Measurements from ENCODE around the gene VPS36. TPM values are rescaled to one million over a fixed set of nuclear protein-coding genes. Genes with fewer than 3 reads are reported as not detected.
"Not testable (repeated sequence)": the region's sequence is repeated elsewhere in the genome, so short reads cannot be mapped to it uniquely, and the experiment has no call there.

The VPS36 gene
- total RNA-seq, 2 donors from 2014 or later: 42.1 to 100 TPM

DNA sequence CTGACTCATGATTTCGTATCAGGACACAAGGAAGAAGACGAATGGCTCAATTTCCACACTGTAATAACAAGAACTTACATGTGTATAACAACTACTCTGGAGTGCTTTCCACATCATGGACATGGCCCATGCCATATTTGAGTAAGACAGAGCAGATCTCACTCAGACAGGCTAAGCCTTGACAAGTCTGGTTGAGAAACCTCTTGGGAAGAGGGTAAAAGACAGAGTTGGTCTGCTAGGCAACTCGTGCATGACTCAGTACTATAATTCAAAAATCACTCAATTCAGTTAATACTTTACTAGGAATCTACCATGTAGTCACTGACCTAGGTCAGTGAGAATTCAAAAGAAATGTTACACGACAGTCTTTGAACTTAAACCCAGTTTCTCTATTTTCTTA is 38.8 kb downstream of the VPS36 start:
- Histone ChIP-seq H3K36me3 (peaks cover 18% of the 10 kb centered on the region), H3K4me3 (no peak overlapping the region), H3K27ac (no peak overlapping the region), H3K27me3 (replicated peaks; ENCODE audit: insufficient read depth) (no peaks in the 10 kb centered on the region), H3K4me1 (ENCODE audit: control insufficient read depth in 1 of 2, low read depth in 2 of 2) (peaks cover 0 to under 1% of the 10 kb centered on the region in 2 donors), H3K9me3 (no peaks in the 10 kb centered on the region)
- ATAC-seq (ENCODE audit: insufficient number of reproducible peaks, low FRiP score, low read depth) (no peak), DNase-seq (ENCODE audit: low spot score) (no peak)
- no peak for TF ChIP-seq CTCF (IDR thresholded peaks at IDR 0.05)

DNA sequence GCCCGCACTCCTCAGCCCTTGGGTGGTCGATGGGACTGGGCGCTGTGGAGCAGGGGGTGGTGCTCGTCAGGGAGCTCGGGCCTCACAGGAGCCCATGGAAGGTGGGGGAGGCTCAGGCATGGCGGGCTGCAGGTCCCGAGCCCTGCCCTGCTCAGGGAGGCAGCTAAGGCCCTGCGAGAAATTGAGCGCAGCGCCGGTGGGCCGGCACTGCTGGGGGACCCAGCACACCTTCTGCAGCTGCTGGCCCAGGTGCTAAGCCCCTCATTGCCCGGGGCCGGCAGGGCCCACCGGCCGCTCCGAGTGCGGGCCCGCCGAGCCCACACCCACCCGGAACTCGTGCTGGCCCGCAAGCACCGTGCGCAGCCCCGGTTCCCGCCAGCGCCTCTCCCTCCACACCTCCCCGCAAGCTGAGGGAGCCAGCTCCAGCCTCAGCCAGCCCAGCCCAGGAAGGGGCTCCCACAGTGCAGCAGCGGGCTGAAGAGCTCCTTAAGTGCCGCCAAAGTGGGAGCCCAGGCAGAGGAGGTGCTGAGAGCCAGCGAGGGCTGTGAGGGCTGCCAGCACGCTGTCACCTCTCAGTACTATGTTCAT is 42.3 kb downstream of the VPS36 start:
- not testable (repeated sequence) for H3K27ac ChIP-seq; ATAC-seq (ENCODE audit: insufficient number of reproducible peaks, low FRiP score, low read depth); H3K36me3 ChIP-seq; H3K9me3 ChIP-seq; DNase-seq (ENCODE audit: low spot score); H3K27me3 ChIP-seq (replicated peaks; ENCODE audit: insufficient read depth); H3K4me3 ChIP-seq
- H3K4me1 ChIP-seq (ENCODE audit: control insufficient read depth in 1 of 2, low read depth in 2 of 2): peaks cover 9 to 16% of the 10 kb centered on the region in 2 donors

GRCh38 chr13:52407436-52407835 is 43.0 kb downstream of the VPS36 start:
- not testable (repeated sequence) for H3K27ac ChIP-seq; DNase-seq (ENCODE audit: low spot score); H3K27me3 ChIP-seq (replicated peaks; ENCODE audit: insufficient read depth); H3K36me3 ChIP-seq; ATAC-seq (ENCODE audit: insufficient number of reproducible peaks, low FRiP score, low read depth); H3K9me3 ChIP-seq; H3K4me3 ChIP-seq
- peaks cover 9 to 16% of the 10 kb centered on the region in 2 donors for H3K4me1 ChIP-seq (ENCODE audit: control insufficient read depth in 1 of 2, low read depth in 2 of 2)

GRCh38 chr13:52406629-52407028 is 43.8 kb downstream of the VPS36 start:
- peaks cover 9 to 16% of the 10 kb centered on the region in 2 donors for H3K4me1 ChIP-seq (ENCODE audit: control insufficient read depth in 1 of 2, low read depth in 2 of 2)
- no peak for TF ChIP-seq CTCF (IDR thresholded peaks at IDR 0.05)
- H3K9me3 ChIP-seq: no peaks in the 10 kb centered on the region
- peaks cover 2% of the 10 kb centered on the region for H3K36me3 ChIP-seq
- H3K27me3 ChIP-seq (replicated peaks; ENCODE audit: insufficient read depth): no peaks in the 10 kb centered on the region
- H3K27ac ChIP-seq: no peak overlapping the region
- DNase-seq (ENCODE audit: low spot score) (no peak), ATAC-seq (ENCODE audit: insufficient number of reproducible peaks, low FRiP score, low read depth) (no peak)
- H3K4me3 ChIP-seq: peak overlapping the region; percentile 76

GRCh38 chr13:52405767-52406494 is 44.5 kb downstream of the VPS36 start, which contains the start of gene THSD1:
Gene THSD1, minus strand, starts transcription at chr13:52406172. Its CDS starts 3,572 bp downstream, at chr13:52402600.
- peak within 1 kb of the TSS; percentile 76 for H3K4me3 ChIP-seq
- DNase-seq (ENCODE audit: low spot score) (no peak), ATAC-seq (ENCODE audit: insufficient number of reproducible peaks, low FRiP score, low read depth) (no peak)
- H3K4me1 ChIP-seq (ENCODE audit: control insufficient read depth in 1 of 2, low read depth in 2 of 2): peaks cover 9 to 16% of the 10 kb centered on the region in 2 donors
- no peak for TF ChIP-seq CTCF (IDR thresholded peaks at IDR 0.05)
- H3K36me3 ChIP-seq: peaks cover 2% of the 10 kb centered on the region
- H3K27me3 ChIP-seq (replicated peaks; ENCODE audit: insufficient read depth): no peaks in the 10 kb centered on the region
- H3K27ac ChIP-seq: no peak within 1 kb of the TSS
- H3K9me3 ChIP-seq: no peaks in the 10 kb centered on the region

GRCh38 chr13:52405369-52405766 is 45.1 kb downstream of the VPS36 start:
- peaks cover 2% of the 10 kb centered on the region for H3K36me3 ChIP-seq
- ATAC-seq (ENCODE audit: insufficient number of reproducible peaks, low FRiP score, low read depth) (no peak), DNase-seq (ENCODE audit: low spot score) (no peak)
- peaks cover 9 to 16% of the 10 kb centered on the region in 2 donors for H3K4me1 ChIP-seq (ENCODE audit: control insufficient read depth in 1 of 2, low read depth in 2 of 2)
- H3K27me3 ChIP-seq (replicated peaks; ENCODE audit: insufficient read depth): no peaks in the 10 kb centered on the region
- peak overlapping the region; percentile 76 for H3K4me3 ChIP-seq
- no peak for TF ChIP-seq CTCF (IDR thresholded peaks at IDR 0.05)
- H3K9me3 ChIP-seq: no peaks in the 10 kb centered on the region
- H3K27ac ChIP-seq: no peak overlapping the region

Measured in thoracic aorta (tissue), 2 donors.